ENCODE results near the gene ACVR1.

Gene ACVR1

DNA sequence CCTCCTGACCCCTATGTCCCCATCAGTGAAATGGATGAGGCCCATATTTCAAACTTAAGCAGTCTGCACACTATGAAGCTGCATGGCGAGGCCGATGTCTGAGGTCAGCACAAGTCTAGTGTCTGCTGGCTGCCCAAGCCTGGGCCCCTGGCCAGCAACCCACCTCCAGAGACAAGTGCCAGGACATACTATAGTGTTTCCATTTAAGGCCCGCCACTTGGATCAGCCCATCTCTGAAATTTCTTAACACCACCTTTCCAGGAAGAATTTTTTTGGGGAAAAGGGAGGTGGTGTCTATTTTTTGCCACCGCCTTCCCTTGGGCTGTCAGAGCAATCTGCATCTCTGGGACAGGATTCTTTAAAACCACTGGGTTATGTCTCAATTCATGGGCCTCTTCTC is 1.8 kb downstream of the ACVR1 start:
- TF ChIP-seq, protein P1, sequence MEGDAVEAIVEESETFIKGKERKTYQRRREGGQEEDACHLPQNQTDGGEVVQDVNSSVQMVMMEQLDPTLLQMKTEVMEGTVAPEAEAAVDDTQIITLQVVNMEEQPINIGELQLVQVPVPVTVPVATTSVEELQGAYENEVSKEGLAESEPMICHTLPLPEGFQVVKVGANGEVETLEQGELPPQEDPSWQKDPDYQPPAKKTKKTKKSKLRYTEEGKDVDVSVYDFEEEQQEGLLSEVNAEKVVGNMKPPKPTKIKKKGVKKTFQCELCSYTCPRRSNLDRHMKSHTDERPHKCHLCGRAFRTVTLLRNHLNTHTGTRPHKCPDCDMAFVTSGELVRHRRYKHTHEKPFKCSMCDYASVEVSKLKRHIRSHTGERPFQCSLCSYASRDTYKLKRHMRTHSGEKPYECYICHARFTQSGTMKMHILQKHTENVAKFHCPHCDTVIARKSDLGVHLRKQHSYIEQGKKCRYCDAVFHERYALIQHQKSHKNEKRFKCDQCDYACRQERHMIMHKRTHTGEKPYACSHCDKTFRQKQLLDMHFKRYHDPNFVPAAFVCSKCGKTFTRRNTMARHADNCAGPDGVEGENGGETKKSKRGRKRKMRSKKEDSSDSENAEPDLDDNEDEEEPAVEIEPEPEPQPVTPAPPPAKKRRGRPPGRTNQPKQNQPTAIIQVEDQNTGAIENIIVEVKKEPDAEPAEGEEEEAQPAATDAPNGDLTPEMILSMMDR (IDR thresholded peaks at IDR 0.05; ENCODE audit: insufficient read depth, low read depth, low read length, missing control alignments): no peak
- H3K4me3 ChIP-seq (ENCODE audit: low read depth, low read length): no peak overlapping the region
- DNase-seq (ENCODE audit: low read depth): no peak

DNA sequence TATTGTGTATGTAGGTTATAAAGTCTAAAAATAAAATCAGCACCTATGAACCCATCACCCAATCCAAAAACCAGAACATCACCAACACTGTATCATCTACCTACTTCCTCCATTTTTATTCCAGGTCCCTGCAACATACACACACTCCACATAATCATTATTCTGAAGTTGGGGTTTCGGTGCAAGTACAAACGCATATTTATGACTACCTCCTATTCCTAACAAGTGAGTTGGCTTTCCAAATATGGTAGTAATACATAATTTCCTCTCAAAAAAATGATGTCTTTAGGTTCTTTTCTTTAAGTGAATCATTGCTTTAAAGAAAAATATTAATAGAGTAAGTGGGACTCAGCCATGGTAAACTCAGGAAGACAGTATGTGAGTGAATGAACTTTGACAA is 3.3 kb downstream of the ACVR1 start:
- TF ChIP-seq, protein P1 (IDR thresholded peaks at IDR 0.05; ENCODE audit: insufficient read depth, low read depth, low read length, missing control alignments): no peak
- no peak overlapping the region for H3K4me3 ChIP-seq (ENCODE audit: low read depth, low read length)
- no peak for DNase-seq (ENCODE audit: low read depth)

DNA sequence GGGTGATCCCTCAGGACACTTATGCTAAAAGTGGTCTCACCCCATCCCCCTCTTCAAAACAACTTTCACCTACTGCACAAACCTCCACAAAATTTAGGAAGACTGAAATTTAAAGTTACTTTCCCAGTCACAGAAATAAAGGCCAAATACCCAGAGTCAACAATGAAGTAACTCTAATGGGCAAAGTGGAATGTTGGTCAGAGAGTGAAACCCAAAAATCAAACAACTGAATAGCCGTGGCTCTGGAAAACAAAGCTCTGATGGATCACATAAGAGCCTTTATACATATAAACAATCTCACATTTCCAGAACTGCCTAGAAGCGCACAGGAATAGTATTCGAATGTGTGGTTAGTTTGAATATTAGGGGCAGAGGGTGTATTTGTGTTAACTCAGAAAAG is 4.7 kb downstream of the ACVR1 start:
- no peak for DNase-seq (ENCODE audit: low read depth)

DNA sequence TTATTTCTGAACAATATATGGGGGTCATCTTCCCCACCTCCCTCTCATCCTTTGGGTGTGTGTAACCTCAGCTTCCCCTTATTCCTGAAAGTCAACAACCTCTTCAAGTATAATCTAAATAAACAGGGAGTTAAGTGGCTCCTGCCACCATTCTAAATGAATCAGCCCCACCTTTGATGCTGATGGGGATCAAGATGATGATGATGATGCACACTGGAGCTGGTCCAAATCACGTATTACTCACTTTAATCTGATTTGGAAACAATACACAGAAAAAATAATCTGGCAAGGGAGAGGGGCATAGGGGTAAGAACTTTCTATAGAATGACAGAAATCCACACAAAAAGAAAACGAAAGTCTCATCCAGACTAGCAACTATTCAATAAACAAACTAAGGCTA is 7.1 kb downstream of the ACVR1 start:
- DNase-seq (ENCODE audit: low read depth): no peak
- TF ChIP-seq, protein P1 (IDR thresholded peaks at IDR 0.05; ENCODE audit: insufficient read depth, low read depth, low read length, missing control alignments): no peak
- H3K4me3 ChIP-seq (ENCODE audit: low read depth, low read length): no peak overlapping the region

More for the DNA sequence above, 4.7 kb downstream of the ACVR1 start:
- TF ChIP-seq, protein P1 (IDR thresholded peaks at IDR 0.05; ENCODE audit: insufficient read depth, low read depth, low read length, missing control alignments): no peak
- H3K4me3 ChIP-seq (ENCODE audit: low read depth, low read length): no peak overlapping the region

DNA sequence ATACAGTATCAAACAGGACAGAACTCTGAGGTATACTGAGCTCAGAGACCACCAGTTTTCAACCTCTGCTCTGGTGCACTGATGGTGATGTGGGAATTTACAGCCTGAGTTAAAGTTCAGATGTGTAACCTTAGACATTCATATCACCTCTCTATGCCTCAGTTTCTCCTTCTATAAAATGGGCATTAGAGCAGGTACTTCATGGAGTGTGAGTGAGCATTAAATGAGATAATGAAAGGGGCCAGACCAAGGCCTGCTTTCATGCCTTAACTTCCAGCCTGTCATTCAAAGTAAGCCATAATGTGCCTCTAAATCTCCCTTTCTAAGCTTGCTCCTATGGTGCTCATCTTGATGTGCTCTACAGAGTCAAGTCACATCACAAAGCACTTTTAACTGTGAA is 8.4 kb downstream of the ACVR1 start:
- no peak overlapping the region for H3K4me3 ChIP-seq (ENCODE audit: low read depth, low read length)
- TF ChIP-seq, protein P1 (IDR thresholded peaks at IDR 0.05; ENCODE audit: insufficient read depth, low read depth, low read length, missing control alignments): no peak
- DNase-seq (ENCODE audit: low read depth): no peak

DNA sequence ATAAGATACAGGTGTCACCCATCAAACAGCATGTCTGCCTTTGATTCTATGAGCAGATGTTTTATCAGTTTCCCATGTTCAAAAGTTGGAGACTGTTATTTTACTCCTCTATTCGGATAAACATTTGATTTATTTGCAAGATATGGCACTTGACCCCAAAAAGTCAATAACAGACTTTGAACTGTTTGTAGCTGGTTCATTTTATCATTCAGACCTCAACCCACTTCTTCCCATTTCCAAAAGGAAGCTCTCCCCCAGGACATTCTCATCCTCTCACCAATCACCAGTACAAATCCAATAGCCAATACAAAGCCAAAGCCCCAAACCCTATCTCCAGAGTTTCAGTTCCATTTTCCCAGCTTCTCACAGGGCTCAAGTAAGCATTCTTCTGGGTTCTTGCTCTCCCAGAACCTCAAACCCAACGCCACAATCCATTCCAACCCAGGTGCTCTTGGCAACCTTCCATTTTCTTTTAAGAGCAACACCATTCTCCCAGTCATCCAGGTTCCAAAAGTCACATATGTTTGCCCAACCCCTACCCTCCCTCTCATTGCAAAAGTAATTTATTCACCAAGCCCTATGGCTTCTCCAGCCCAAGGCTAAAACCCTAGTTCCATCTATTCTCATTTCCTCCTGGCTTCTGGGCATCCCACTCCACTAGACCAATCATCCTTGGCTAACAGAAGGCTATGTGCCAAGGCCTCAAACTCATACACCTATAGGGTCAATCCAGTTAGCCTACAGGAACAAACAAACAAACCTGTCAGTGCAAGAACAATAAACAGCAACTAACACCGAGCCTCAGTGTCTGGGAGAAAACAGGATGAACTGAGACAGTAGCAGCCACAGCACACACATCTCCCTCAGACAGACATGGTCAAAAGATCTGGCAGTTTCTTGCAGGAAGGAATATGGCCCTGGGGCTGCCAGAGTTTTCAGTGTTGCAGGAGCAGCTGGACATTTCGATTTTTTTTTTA is 9.2 kb downstream of the ACVR1 start:
- H3K4me3 ChIP-seq (ENCODE audit: low read depth, low read length): no peak overlapping the region
- TF ChIP-seq, protein P1 (IDR thresholded peaks at IDR 0.05; ENCODE audit: insufficient read depth, low read depth, low read length, missing control alignments): no peak
- no peak for DNase-seq (ENCODE audit: low read depth)

Data from GM12865 (cell line).